Liver (tissue), 9 donors: ENCODE measurements around the gene C1orf210. TPM values are rescaled to one million over a fixed set of nuclear protein-coding genes. Genes with fewer than 3 reads are reported as not detected.

Experiments
- DNase-seq: peaks from one replicate; pipeline ENCODE4 v3.0.0-alpha.2; 2017; ENCODE audit warnings: low spot score
- H3K27ac ChIP-seq, 2 donors: one replicate each; pipeline ENCODE4 v1.7.0; 2013; ENCODE audit warnings: inconsistent platforms in 2 of 2, low read length in 2 of 2, control low read depth in 1 of 2, low read depth in 1 of 2, mild to moderate bottlenecking in 1 of 2
- H3K27me3 ChIP-seq, 4 donors: one replicate each; pipeline versions ENCODE4 v1.6.1 to v1.7.0; 2013; ENCODE audit warnings: low read length in 3 of 4, inconsistent platforms in 1 of 4, mild to moderate bottlenecking in 1 of 4, moderate library complexity in 1 of 4; ENCODE audit not compliant: control insufficient read depth in 4 of 4, insufficient read depth in 4 of 4
- H3K36me3 ChIP-seq, 4 donors: one replicate each; pipeline versions ENCODE4 v1.6.1 to v1.7.0; 2013; ENCODE audit warnings: low read length in 3 of 4, mild to moderate bottlenecking in 3 of 4, low read depth in 1 of 4, moderate library complexity in 1 of 4; ENCODE audit not compliant: control insufficient read depth in 4 of 4, insufficient read depth in 3 of 4
- H3K4me1 ChIP-seq, 4 donors: one replicate each; pipeline versions ENCODE4 v1.6.1 to v1.7.0; 2013; ENCODE audit warnings: low read length in 3 of 4, mild to moderate bottlenecking in 3 of 4, moderate library complexity in 1 of 4; ENCODE audit not compliant: control insufficient read depth in 4 of 4, insufficient read depth in 4 of 4
- H3K4me3 ChIP-seq, 3 donors: one replicate each; pipeline versions ENCODE4 v1.6.1 to v1.7.0; 2013; ENCODE audit warnings: low read length in 3 of 3, control low read depth in 1 of 3, low read depth in 1 of 3, mild to moderate bottlenecking in 1 of 3
- H3K9ac ChIP-seq, 2 donors: one replicate each; pipeline ENCODE4 v1.7.0; 2013; ENCODE audit warnings: low read length in 2 of 2, mild to moderate bottlenecking in 2 of 2, moderate library complexity in 2 of 2, control low read depth in 1 of 2, low read depth in 1 of 2
- H3K9me3 ChIP-seq, 4 donors: one replicate each; pipeline versions ENCODE4 v1.6.1 to v1.7.0; 2013; ENCODE audit warnings: low read length in 3 of 4; ENCODE audit not compliant: control insufficient read depth in 4 of 4
- FOXA1 ChIP-seq: IDR thresholded peaks from 2 replicates; pipeline ENCODE4 v1.6.1; 2016; ENCODE audit warnings: antibody characterized with exemption
- FOXA2 ChIP-seq: IDR thresholded peaks from 2 replicates; pipeline ENCODE4 v1.6.1; 2016; ENCODE audit warnings: antibody characterized with exemption
- GABPA ChIP-seq, 2 donors: IDR thresholded peaks in 1 of 2; conservative IDR thresholded peaks in 1 of 2; 2 replicates each; pipeline ENCODE4 v1.6.1; 2016; ENCODE audit warnings: antibody characterized with exemption in 2 of 2, mild to moderate bottlenecking in 1 of 2, moderate library complexity in 1 of 2
- HNF4A ChIP-seq, 2 donors: conservative IDR thresholded peaks; 2 replicates each; pipeline ENCODE4 v1.6.1; 2016; ENCODE audit warnings: antibody characterized with exemption in 2 of 2, mild to moderate bottlenecking in 2 of 2
- HNF4G ChIP-seq: IDR thresholded peaks from 2 replicates; pipeline ENCODE4 v1.6.1; 2016; ENCODE audit warnings: antibody characterized with exemption
- JUND ChIP-seq, 2 donors: IDR thresholded peaks; 2 replicates each; pipeline ENCODE4 v1.6.1; 2016; ENCODE audit warnings: antibody characterized with exemption in 2 of 2
- NR2F2 ChIP-seq: IDR thresholded peaks from 2 replicates; pipeline ENCODE4 v1.6.1; 2016; ENCODE audit warnings: antibody characterized with exemption
- RAD21 ChIP-seq, 2 donors: IDR thresholded peaks; 2 replicates each; pipeline ENCODE4 v1.6.1; 2016; ENCODE audit warnings: antibody characterized with exemption in 2 of 2, mild to moderate bottlenecking in 2 of 2
- RXRA ChIP-seq, 2 donors: IDR thresholded peaks; 2 replicates each; pipeline ENCODE4 v1.6.1; 2017 to 2018; ENCODE audit warnings: antibody characterized with exemption in 2 of 2, mild to moderate bottlenecking in 1 of 2
- SP1 ChIP-seq: IDR thresholded peaks from 2 replicates; pipeline ENCODE4 v1.6.1; 2018; ENCODE audit warnings: antibody characterized with exemption, mild to moderate bottlenecking
- TAF1 ChIP-seq: conservative IDR thresholded peaks from 2 replicates; pipeline ENCODE4 v1.6.1; 2016; ENCODE audit warnings: antibody characterized with exemption, mild to moderate bottlenecking
- YY1 ChIP-seq: IDR thresholded peaks from 2 replicates; pipeline ENCODE4 v1.6.1; 2016; ENCODE audit warnings: antibody characterized with exemption, mild to moderate bottlenecking
- WGBS: extraction: QIAGEN DNeasy Blood & Tissue Kit; methylation state at CpG from one replicate; pipeline ENCODE4 v1.1.7; 2013; 5-methylcytosine and 5-hydroxymethylcytosine counted together
- polyA plus RNA-seq, 2 donors: library from polyadenylated mRNA; stranded (reverse) in 1 of 2; unstranded in 1 of 2; fragments of 200-250 nt in 1 of 2; fragments of >200 nt in 1 of 2; fragmentation: Nextera tagmentation in 1 of 2; extraction: Ambion mirVana in 1 of 2; gene quantifications; one replicate each; pipeline versions ENCODE4 v1.2.1 to v1.2.3, GENCODE V29; 2013 to 2015
- total RNA-seq, 2 donors: library from RNA; depleted of rRNA; stranded (reverse); fragments of >200 nt; gene quantifications; one replicate each; pipeline ENCODE4 v1.2.3, GENCODE V29; 2014
- TF ChIP-seq, protein P1 (sequence below): IDR thresholded peaks from 2 replicates; pipeline ENCODE4 v1.6.1; 2016; ENCODE audit warnings: antibody characterized with exemption
- TF ChIP-seq, protein P2 (sequence below): fragments of 150-350 bp; IDR thresholded peaks from 2 replicates; pipeline ENCODE4 v1.5.1; 2017; ENCODE audit warnings: improper control_type of control experiment, low read depth, low read length; ENCODE audit not compliant: missing input control
- TF ChIP-seq, protein P3 (sequence below): IDR thresholded peaks from 2 replicates; pipeline ENCODE4 v1.6.1; 2016; ENCODE audit warnings: antibody characterized with exemption, mild to moderate bottlenecking
- TF ChIP-seq, protein P4 (sequence below): IDR thresholded peaks from 2 replicates; pipeline ENCODE4 v1.6.1; 2016; ENCODE audit warnings: antibody characterized with exemption
- TF ChIP-seq, protein P5 (sequence below): IDR thresholded peaks from 2 replicates; pipeline ENCODE4 v1.6.1; 2016; ENCODE audit warnings: antibody characterized with exemption
- donor health status: healthy.
- donor health status: healthy.
- donor health status: healthy.
- donor health status: healthy.
- donor health status: healthy.

The C1orf210 gene
- total and polyA plus RNA-seq, 4 donors = 0.75 to 5.0 (median 1.2) TPM

DNA sequence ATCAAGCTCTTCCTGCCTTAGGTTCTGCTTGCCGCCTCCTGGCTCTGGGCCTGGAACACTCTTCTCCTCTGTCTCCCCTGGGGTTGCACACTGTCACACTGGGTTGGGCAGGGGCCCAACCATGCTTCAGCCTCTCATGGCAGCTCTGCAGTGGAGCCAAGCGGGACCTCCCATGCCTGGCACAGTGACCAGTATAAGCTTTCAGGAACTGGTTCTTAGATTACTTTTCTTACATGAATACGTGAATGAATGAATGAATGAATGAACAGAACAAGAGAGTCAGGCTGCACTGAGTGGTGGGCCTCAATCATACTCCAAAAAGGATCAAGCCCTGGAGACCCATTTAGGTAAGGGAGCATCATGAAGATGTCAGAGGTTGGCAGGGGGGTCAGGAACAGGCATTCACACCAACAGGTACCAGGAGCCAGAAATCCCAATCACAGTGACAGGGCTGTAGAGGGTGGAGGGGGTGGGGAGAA, 46.4 kb downstream of the C1orf210 start:
- WGBS = 56% methylated on average over 3 of the region's 3 CpGs
- TF ChIP-seq GABPA (IDR thresholded peaks at IDR 0.05 in 1 of 2, conservative IDR thresholded peaks at IDR 0.05 in 1 of 2) (no peak), HNF4G (no peak), SP1 (no peak), HNF4A (conservative IDR thresholded peaks at IDR 0.05) (no peak), FOXA1 (no peak)
- TF ChIP-seq, protein P1, sequence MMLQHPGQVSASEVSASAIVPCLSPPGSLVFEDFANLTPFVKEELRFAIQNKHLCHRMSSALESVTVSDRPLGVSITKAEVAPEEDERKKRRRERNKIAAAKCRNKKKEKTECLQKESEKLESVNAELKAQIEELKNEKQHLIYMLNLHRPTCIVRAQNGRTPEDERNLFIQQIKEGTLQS = no peak
- TF ChIP-seq, protein P2, sequence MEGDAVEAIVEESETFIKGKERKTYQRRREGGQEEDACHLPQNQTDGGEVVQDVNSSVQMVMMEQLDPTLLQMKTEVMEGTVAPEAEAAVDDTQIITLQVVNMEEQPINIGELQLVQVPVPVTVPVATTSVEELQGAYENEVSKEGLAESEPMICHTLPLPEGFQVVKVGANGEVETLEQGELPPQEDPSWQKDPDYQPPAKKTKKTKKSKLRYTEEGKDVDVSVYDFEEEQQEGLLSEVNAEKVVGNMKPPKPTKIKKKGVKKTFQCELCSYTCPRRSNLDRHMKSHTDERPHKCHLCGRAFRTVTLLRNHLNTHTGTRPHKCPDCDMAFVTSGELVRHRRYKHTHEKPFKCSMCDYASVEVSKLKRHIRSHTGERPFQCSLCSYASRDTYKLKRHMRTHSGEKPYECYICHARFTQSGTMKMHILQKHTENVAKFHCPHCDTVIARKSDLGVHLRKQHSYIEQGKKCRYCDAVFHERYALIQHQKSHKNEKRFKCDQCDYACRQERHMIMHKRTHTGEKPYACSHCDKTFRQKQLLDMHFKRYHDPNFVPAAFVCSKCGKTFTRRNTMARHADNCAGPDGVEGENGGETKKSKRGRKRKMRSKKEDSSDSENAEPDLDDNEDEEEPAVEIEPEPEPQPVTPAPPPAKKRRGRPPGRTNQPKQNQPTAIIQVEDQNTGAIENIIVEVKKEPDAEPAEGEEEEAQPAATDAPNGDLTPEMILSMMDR = no peak
- TF ChIP-seq, protein P3, sequence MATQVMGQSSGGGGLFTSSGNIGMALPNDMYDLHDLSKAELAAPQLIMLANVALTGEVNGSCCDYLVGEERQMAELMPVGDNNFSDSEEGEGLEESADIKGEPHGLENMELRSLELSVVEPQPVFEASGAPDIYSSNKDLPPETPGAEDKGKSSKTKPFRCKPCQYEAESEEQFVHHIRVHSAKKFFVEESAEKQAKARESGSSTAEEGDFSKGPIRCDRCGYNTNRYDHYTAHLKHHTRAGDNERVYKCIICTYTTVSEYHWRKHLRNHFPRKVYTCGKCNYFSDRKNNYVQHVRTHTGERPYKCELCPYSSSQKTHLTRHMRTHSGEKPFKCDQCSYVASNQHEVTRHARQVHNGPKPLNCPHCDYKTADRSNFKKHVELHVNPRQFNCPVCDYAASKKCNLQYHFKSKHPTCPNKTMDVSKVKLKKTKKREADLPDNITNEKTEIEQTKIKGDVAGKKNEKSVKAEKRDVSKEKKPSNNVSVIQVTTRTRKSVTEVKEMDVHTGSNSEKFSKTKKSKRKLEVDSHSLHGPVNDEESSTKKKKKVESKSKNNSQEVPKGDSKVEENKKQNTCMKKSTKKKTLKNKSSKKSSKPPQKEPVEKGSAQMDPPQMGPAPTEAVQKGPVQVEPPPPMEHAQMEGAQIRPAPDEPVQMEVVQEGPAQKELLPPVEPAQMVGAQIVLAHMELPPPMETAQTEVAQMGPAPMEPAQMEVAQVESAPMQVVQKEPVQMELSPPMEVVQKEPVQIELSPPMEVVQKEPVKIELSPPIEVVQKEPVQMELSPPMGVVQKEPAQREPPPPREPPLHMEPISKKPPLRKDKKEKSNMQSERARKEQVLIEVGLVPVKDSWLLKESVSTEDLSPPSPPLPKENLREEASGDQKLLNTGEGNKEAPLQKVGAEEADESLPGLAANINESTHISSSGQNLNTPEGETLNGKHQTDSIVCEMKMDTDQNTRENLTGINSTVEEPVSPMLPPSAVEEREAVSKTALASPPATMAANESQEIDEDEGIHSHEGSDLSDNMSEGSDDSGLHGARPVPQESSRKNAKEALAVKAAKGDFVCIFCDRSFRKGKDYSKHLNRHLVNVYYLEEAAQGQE = no peak
- peak; percentile 25 for DNase-seq
- Histone ChIP-seq H3K4me3 (no peak overlapping the region), H3K9ac (no peak overlapping the region), H3K9me3 (no peaks in the 10 kb centered on the region), H3K36me3 (no peaks in the 10 kb centered on the region), H3K4me1 (peaks cover 16 to 95% (median 85%) of the 10 kb centered on the region in 4 donors), H3K27me3 (no peaks in the 10 kb centered on the region), H3K27ac (no peak overlapping the region)

DNA sequence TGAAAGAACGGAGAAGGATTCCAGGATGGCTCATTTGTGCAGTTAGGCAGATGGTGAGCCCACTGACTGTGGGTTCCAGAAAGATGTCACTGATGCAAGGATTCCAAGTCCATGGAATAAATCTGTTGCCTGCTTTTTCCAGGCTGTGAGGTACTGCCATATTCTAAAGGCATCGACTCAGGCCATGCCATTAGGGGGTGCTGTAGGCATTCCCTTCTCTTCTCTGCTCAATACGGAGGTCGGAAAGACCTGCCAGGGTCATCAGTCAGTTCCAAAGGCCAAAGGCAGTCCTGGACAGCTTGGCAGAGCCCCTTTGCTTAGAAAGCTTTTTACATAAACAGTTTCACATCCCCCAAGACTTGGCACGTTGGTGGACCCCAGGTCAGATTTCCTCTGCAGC, 47.3 kb downstream of the C1orf210 start:
- 7% methylated on average over 5 of the region's 5 CpGs for WGBS
- H3K9me3 ChIP-seq = no peaks in the 10 kb centered on the region
- DNase-seq = peak; percentile 67
- H3K4me3 ChIP-seq = no peak overlapping the region
- peaks cover 17 to 94% (median 85%) of the 10 kb centered on the region in 4 donors for H3K4me1 ChIP-seq
- no peaks in the 10 kb centered on the region for H3K36me3 ChIP-seq
- H3K9ac ChIP-seq = no peak overlapping the region
- H3K27me3 ChIP-seq = no peaks in the 10 kb centered on the region
- H3K27ac ChIP-seq = peak overlapping the region in 1 of 2 donors; percentile 6
- no peak for TF ChIP-seq FOXA2
- TF ChIP-seq, protein P3 = no peak
- TF ChIP-seq, protein P4, sequence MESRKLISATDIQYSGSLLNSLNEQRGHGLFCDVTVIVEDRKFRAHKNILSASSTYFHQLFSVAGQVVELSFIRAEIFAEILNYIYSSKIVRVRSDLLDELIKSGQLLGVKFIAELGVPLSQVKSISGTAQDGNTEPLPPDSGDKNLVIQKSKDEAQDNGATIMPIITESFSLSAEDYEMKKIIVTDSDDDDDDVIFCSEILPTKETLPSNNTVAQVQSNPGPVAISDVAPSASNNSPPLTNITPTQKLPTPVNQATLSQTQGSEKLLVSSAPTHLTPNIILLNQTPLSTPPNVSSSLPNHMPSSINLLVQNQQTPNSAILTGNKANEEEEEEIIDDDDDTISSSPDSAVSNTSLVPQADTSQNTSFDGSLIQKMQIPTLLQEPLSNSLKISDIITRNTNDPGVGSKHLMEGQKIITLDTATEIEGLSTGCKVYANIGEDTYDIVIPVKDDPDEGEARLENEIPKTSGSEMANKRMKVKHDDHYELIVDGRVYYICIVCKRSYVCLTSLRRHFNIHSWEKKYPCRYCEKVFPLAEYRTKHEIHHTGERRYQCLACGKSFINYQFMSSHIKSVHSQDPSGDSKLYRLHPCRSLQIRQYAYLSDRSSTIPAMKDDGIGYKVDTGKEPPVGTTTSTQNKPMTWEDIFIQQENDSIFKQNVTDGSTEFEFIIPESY = no peak
- TF ChIP-seq TAF1 = no peak
- peak; percentile 81 to 92 for TF ChIP-seq RXRA (IDR thresholded peaks at IDR 0.05)
- TF ChIP-seq YY1 = no peak
- peak; percentile 98 to 99 for TF ChIP-seq RAD21 (IDR thresholded peaks at IDR 0.05)
- TF ChIP-seq, protein P5, sequence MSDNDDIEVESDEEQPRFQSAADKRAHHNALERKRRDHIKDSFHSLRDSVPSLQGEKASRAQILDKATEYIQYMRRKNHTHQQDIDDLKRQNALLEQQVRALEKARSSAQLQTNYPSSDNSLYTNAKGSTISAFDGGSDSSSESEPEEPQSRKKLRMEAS = no peak
- peak in 1 of 2 donors; percentile 58 for TF ChIP-seq GABPA (IDR thresholded peaks at IDR 0.05 in 1 of 2, conservative IDR thresholded peaks at IDR 0.05 in 1 of 2)
- peak; percentile 24 to 42 for TF ChIP-seq JUND (IDR thresholded peaks at IDR 0.05)
- TF ChIP-seq, protein P2 = peak; percentile 84
- TF ChIP-seq, protein P1 = peak; percentile 24
- peak; percentile 63 for TF ChIP-seq SP1
- TF ChIP-seq HNF4G = peak; percentile 83
- TF ChIP-seq FOXA1 = no peak
- TF ChIP-seq NR2F2 = peak; percentile 98
- peak; percentile 93 to 97 for TF ChIP-seq HNF4A (conservative IDR thresholded peaks at IDR 0.05)
